ENCODE data around the gene ASPSCR1. TPM values are rescaled to one million over a fixed set of nuclear protein-coding genes. Genes with fewer than 3 reads are reported as not detected.

Gene ASPSCR1
- total and polyA plus RNA-seq, 2 of the 13 experiments (the other 11 are each of a cell fraction or from before 2014, with no cell fraction given), result 274 to 314 TPM

DNA sequence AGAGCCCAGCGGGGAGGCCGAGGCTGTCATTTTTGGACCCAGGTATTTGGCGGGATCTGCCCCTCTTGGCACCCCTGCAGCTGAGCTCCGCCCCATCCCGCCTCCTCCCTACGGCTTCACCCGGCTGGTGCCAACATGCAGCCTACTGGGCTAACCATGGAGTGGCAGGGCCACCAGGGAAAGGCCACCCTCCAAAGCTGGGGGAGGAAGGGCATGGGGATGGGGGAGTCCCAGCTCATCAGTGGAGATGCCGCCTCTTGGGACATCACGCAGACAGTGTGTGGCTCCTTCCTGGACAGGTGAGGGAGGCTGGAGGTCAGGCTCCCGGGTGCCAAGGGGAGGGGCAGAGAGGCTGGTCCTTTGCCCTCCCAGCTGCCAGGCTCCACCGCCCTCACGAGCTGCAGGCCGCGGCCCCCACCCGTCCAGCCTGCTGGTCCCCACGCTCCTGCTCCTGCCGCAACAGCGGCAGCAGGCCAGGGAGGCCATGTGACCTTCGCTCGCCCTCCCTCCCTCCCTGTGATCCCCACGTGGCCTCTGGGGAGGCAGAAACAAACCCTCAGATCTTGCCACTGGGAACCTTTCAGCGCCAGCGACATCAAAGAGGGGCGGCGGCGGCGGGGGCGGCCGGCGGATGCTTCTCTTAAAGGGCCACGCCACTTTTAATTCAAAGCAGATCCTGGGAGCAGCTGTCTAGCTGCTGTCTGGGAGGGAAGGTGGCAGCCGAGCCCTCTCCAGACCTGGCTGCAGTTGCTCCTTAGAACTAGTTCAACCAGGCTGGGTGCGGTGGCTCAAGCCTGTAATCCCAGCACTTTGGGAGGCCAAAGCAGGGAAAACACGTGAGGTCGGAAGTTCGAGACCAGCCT is 9.7 kb upstream of the ASPSCR1 start (continued):
- TF ChIP-seq ZNF609 (CRISPR knock-in tag; IDR thresholded peaks at IDR 0.05; ENCODE audit: borderline replicate concordance) (peak; percentile 93), THRA (CRISPR knock-in tag; IDR thresholded peaks at IDR 0.05; ENCODE audit: borderline replicate concordance) (peak; percentile 94), CREB1 (IDR thresholded peaks at IDR 0.05) (0 out of 2 replicates have a peak, but pooled peaks have one; percentile 16), CREB1 (CRISPR knock-in tag; IDR thresholded peaks at IDR 0.05) (no peak), MTF1 (CRISPR knock-in tag; IDR thresholded peaks at IDR 0.05) (no peak; the same call in 1 of the 2 replicates), MED13 (CRISPR knock-in tag; IDR thresholded peaks at IDR 0.05) (peak; percentile 91), TBX3 (IDR thresholded peaks at IDR 0.05; ENCODE audit: borderline replicate concordance) (peak; percentile 43; the same call in 1 of the 2 replicates), THAP11 (CRISPR knock-in tag; IDR thresholded peaks at IDR 0.05) (peak; percentile 78), ZNF598 (CRISPR knock-in tag; IDR thresholded peaks at IDR 0.05; ENCODE audit: borderline replicate concordance) (peak; percentile 37; the same call in 1 of the 2 replicates), PHF8 (CRISPR knock-in tag; IDR thresholded peaks at IDR 0.05) (peak; percentile 76), ZNF253 (CRISPR knock-in tag; IDR thresholded peaks at IDR 0.05; ENCODE audit: borderline replicate concordance) (0 out of 2 replicates have a peak, but pooled peaks have one; percentile 33), ZNF556 (CRISPR knock-in tag; IDR thresholded peaks at IDR 0.05; ENCODE audit: borderline replicate concordance) (peak; percentile 94; the same call in 1 of the 2 replicates), ZNF777 (CRISPR knock-in tag; IDR thresholded peaks at IDR 0.05) (peak; percentile 95), BCL6 (CRISPR knock-in tag; IDR thresholded peaks at IDR 0.05) (peak; percentile 78)
- TF ChIP-seq, protein P1, sequence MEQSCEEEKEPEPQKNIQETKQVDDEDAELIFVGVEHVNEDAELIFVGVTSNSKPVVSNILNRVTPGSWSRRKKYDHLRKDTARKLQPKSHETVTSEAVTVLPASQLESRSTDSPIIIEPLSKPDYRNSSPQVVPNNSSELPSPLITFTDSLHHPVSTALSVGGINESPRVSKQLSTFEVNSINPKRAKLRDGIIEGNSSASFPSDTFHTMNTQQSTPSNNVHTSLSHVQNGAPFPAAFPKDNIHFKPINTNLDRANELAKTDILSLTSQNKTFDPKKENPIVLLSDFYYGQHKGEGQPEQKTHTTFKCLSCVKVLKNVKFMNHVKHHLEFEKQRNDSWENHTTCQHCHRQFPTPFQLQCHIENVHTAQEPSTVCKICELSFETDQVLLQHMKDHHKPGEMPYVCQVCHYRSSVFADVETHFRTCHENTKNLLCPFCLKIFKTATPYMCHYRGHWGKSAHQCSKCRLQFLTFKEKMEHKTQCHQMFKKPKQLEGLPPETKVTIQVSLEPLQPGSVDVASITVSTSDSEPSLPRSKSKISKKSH (CRISPR knock-in tag; IDR thresholded peaks at IDR 0.05; ENCODE audit: borderline replicate concordance), result no peak
- TF ChIP-seq, protein P2, sequence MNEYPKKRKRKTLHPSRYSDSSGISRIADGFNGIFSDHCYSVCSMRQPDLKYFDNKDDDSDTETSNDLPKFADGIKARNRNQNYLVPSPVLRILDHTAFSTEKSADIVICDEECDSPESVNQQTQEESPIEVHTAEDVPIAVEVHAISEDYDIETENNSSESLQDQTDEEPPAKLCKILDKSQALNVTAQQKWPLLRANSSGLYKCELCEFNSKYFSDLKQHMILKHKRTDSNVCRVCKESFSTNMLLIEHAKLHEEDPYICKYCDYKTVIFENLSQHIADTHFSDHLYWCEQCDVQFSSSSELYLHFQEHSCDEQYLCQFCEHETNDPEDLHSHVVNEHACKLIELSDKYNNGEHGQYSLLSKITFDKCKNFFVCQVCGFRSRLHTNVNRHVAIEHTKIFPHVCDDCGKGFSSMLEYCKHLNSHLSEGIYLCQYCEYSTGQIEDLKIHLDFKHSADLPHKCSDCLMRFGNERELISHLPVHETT (CRISPR knock-in tag; conservative IDR thresholded peaks at IDR 0.05), result peak; percentile 80; the same call in 1 of the 2 replicates
- TF ChIP-seq, protein P3, sequence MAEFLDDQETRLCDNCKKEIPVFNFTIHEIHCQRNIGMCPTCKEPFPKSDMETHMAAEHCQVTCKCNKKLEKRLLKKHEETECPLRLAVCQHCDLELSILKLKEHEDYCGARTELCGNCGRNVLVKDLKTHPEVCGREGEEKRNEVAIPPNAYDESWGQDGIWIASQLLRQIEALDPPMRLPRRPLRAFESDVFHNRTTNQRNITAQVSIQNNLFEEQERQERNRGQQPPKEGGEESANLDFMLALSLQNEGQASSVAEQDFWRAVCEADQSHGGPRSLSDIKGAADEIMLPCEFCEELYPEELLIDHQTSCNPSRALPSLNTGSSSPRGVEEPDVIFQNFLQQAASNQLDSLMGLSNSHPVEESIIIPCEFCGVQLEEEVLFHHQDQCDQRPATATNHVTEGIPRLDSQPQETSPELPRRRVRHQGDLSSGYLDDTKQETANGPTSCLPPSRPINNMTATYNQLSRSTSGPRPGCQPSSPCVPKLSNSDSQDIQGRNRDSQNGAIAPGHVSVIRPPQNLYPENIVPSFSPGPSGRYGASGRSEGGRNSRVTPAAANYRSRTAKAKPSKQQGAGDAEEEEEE (CRISPR knock-in tag; IDR thresholded peaks at IDR 0.05; ENCODE audit: borderline replicate concordance), result peak; percentile 80; the same call in 1 of the 2 replicates
